Hindlimb muscle (tissue), 1 donor: ENCODE results near the gene FAAH. TPM values are rescaled to one million over a fixed set of nuclear protein-coding genes. Genes with fewer than 3 reads are reported as not detected.
A peak's percentile ranks its signal among the peaks of the same experiment; 100 is the strongest.
"Not testable (repeated sequence)": the region's sequence is repeated elsewhere in the genome, so short reads cannot be mapped to it uniquely, and the experiment has no call there.

ENCODE experiments used
- DNase-seq: peaks from one replicate; pipeline ENCODE4 v3.0.0-alpha.2; 2013
- polyA plus RNA-seq: library from polyadenylated mRNA; unstranded; fragments of 120-200 nt; gene quantifications from one replicate; pipeline ENCODE4 v1.2.1, GENCODE V29; 2013; ENCODE audit not compliant: insufficient read length

The FAAH gene
- 26.5 TPM for polyA plus RNA-seq

DNA sequence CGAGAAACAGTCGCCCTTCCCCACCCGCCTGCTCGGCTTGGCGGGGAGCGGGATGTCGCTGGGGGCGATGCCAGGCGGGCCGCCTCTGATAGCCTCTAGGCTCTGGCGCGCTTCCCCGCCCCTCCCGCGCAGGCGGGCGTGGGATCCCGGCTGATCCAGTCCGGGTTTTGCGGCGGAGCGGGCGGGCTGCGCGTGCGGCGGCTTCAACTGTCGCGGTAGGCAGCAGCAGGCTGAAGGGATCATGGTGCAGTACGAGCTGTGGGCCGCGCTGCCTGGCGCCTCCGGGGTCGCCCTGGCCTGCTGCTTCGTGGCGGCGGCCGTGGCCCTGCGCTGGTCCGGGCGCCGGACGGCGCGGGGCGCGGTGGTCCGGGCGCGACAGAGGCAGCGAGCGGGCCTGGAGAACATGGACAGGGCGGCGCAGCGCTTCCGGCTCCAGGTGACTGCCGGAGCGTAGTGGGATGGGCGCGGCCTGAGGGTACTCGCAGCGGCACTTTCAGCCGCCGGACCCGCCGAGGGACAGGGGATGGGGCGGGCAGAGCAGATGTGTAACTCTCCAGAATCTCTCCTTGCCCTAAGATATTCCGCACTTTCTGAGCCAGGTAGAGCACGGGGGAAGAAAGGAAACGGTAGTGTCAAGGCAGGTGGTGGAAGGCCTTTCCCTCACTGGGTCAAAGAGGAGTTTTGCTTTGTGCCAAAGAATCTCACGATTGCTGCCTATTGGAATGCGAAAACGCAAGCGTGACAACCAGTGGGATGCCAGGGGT is at the start of gene FAAH:
Gene FAAH (plus strand): TSS at position 210 of the 764 bp plus-strand sequence. CDS start 32 bp downstream, at position 242.
- peak; percentile 67 for DNase-seq

DNA sequence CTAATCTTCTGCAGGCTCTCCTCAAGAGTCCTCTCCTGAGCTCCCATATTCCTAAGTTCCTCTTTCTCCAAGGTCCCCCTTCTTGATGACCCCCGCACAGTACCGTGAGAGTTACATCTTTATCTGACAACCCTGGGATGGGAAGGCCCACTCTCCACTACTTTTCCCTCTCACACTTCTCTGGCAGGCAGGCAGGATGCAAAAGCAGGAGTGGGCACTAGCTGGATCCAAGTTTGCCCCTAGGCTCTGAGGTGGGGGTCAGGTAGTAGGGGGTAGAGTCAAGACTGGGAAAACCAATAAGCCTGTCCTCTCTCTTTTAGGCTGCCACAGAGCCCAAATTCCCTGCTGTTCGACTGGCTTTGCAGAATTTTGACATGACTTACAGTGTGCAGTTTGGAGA is 49.6 kb upstream of the FAAH start:
- DNase-seq = no peak

DNA sequence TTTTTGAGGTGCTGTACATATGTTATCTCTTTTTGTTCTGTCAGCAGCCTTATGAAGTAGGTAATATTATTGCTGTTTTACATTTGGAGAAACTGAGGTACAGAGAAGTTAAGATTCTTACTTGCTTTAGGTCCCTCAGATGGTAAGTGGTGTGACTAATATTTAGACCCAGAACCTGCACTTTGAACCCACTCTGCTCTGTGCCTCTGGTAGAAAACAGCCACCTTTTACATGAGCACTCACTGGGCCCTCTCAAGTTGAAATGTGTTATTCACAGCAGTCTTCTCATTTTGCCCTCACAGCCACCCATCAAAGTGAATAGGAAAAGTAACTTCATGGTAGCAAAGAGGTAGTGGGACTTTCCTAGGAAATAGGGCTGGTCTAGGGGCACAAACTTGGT is 48.8 kb upstream of the FAAH start:
- DNase-seq = no peak

DNA sequence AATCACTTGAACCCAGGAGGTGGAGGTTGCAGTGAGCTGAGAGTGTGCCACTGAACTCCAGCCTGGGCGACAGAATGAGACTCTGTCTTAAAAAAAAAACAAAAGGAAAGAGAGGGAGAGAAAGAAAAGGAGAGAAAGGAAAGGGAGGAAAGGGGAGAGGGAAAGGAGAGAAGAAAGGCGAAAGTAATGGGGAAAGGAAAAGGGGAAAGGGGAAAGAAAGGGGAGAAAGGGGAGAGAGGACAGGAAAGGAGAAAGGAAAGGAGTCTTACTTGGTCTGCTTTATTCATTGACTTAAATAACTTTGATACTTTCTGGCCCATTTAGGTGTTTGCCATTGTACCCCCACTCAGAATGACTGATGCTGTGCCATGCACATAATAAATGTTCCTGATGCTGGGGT is 41.8 kb upstream of the FAAH start:
- DNase-seq = no peak

DNA sequence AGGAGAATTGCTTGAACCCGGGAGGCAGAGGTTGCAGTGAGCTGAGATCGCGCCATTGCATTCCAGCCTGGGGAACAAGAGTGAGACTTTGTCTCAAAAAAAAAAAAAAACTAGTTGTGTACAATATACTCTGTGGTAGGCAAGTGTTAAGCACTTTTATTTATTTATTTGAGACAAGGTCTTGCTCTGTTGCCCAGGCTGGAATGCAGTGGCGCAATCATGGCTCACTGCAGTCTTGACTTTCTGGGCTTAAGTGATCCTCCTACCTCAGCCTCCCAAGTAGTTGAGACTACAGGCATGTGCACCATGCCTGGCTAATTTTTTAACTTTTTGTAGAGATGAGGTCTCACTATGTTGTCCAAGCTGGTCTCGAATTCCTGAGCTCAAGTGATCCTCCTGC is 38.2 kb upstream of the FAAH start:
- not testable (repeated sequence) for DNase-seq

DNA sequence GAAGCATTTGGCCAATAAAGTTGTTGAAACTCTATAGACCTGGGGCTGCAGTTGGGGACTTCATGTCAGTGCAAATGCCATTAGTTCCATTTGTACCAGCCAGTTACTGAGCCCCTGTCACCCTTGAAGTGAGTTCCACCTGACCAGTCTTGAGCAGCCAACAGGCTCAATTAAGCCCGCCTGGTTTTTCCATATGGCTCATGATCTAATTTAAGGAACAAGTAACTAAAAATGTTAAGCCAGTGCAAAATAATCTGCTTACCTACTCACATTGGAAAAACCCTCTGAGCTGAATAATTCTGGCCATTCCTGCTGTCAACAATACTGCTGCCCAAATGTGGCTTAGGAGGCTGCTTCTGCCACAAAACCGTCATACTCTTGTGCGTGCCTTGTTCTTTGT is 32.0 kb upstream of the FAAH start:
- DNase-seq = no peak

DNA sequence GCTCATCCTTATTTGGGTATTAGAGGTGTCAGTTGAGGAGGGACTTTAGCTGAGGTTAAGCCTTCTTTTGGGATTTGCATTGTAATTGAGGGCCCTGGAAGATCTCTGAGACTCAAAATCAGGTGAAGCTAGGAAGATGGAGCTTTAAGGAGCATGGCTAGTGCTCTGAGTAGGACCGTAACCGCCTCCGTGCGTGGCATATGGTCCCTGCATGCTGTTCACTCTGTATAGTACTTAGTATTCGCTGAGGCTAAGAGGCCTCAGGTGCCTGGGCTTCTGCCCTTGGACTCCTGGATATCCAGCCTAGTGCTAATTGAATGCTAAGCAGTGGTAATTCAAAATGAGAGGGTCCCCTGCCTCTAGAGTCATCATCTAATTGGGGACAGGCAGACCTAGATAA is 31.0 kb upstream of the FAAH start:
- DNase-seq = no peak

DNA sequence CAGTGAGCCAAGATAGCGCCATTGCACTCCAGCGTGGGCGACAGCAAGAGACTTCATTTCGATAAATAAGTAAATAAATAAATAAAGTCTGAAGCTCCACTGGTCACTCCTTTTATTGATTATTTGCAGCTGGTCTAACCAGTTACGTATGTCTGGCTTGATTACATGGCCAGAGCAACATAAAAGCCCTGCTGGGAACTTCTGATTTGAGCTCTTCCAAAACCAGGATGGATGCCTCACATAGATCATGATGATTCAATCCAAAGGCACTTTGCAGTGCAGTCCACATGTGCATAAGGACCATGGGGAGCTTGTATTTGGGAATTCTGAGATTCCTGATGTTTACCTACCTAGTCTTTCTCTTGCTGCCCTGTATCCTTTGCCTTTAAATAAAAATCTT is 29.5 kb upstream of the FAAH start:
- DNase-seq = no peak

DNA sequence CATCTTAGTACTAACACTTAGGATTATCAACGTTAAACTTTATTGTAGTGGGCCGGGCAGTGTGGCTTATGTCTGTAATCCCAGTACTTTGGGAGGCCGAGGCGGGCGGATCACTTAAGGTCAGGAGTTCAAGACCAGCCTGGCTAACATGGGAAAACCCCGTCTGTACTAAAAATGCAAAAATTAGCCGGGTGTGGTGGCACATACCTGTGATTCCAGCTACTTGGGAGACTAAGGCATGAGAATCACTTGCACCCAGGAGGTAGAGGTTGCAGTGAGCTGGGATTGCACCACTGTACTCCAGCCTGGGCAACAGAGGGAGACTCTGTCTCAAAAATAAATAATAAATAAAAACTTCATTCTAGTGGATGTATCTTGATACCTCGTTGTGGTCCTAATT is 28.3 kb upstream of the FAAH start:
- DNase-seq = not testable (repeated sequence)

DNA sequence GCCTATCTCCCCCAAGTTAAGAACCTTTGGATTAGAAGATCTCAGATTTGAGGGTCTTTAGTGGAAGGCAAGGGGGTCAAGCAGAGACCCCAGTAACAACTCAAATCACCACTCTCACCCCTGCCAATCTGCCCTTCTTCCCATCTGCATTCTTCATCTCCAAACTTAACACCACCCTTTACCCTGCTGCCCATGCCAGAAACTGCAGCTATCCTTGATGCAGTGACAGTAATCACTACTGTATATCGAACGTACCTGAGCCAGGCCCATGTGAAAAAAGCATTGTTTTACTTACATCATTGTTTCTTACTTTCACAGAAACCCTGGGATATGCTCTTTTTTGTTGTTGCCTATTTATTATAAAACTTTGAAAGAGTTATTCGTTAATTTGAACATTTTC is 27.0 kb upstream of the FAAH start:
- DNase-seq = no peak

DNA sequence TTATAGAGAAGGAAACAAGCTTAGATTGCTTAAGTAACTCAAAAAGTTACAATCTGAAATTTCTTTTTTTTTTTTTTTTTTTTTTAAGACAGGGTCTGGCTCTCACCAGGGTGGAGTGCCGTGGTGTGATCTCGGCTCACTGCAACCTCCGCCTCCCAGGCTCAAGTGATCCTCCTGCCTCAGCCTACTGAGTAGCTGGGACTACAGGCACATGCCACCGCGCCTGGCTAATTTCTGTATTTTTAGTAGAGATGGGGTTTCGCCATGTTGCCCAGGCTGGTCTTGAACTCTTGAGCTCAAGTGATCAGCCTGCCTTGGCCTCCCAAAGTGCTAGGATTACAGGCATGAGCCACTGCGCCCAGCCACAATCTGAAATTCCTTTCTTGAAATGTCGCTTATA is 26.4 kb upstream of the FAAH start:
- not testable (repeated sequence) for DNase-seq

DNA sequence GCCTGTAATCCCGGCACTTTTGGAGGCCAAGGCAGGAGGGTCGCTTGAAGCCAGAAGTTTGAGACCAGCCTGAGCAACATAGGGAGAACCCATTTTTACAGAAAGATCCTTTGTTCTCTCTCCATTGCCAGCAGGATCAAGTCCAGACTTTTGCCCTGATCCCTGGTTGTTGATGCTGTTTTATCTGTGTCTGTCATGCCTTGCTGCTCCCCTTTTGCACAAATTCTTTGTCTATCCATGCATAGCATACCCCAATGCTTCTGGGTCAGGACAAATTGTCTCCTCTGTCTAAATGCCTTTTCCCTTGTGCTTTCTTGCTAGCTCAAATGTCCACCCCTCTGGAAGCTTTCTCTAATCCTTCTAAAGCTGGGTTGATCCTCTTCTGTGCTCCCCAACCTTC is 25.3 kb upstream of the FAAH start:
- DNase-seq = no peak

DNA sequence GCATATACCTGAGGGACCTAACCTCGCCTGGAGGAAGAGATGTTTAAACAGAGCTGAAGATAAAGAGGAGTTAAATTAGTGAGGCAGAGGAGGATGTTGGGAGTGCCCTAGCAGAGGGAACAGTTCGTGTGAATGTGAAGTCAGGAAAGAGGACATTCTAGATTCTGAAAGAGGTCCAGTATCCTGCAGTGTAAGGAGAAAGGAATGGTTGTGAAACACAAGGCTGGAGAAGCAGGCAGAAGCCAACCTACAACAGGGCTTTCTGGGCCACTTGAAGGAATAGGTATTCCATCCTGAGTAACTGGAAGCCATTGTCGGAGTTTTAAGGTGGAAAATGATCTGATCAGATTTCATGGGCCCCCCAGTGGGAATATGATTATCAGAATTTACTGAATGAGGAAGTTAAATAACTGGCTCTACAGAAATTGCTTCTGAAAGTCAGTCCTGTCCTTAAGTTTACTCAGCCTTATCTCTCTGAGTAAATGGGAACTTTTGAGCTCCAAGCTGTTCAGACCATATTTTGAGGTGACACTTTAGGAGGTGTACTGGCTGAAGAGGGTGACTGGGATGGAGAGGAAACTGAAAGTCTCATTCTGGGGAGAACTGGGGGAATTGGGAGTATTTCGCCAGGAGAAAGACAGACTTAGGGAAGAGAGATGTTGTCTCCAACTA is 24.4 kb upstream of the FAAH start:
- DNase-seq = no peak

DNA sequence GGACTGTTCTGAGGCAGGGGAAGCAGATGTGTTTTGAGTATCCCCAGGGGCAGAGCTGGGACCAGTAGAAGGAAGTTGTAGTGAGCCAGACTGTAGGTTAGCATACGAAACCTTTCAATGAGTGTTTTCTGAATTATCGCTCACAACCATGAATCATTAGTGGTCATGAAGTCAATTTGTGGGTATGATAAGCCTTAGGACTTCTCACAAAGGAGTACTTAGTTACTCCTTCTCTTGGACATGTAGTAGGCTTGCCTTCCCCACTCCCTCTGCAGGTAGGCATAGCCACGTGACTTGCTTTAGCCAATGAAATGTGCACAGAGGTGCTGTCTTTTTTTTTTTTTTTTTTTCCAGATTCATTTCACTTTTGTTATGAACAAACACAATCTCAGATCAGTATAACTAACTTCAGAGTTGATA is 23.9 kb upstream of the FAAH start:
- DNase-seq = no peak

DNA sequence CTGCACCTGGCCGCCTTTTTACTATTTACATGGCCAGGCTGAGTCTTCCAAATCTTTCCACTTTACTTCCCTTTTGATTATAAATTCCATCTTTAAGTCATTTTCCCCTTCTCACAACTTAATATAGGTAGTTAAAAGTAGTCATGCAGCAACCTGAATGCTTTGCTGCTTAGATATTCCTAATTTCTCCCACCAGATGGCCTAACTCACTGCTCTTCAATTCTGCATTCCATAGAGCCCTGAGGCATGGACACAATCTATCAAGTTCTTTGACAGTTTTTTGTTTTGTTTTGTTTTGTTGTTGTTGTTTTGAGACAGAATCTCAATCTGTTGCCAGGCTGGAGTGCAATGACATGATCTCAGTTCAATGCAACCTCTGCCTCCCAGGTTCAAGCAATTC is 21.7 kb upstream of the FAAH start:
- no peak for DNase-seq

DNA sequence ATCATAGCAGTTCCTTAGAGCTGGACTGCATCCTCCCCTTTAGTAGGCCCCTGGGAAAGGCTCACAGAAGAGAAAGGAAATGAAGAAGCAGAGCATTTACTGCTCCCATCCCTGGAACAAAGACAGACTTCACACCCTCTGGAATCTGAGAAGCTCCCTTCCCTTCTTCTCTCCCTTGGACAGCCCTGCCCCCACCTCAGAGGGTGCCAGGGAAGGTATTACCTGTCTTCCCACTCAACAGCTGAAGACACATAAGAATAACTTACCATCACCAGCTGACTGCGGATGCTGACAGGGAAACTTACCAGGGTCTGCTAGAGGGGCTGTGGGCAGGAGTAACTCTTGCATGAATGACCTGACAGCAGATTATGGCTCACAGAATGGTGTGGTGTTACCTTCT is 14.1 kb upstream of the FAAH start:
- no peak for DNase-seq

DNA sequence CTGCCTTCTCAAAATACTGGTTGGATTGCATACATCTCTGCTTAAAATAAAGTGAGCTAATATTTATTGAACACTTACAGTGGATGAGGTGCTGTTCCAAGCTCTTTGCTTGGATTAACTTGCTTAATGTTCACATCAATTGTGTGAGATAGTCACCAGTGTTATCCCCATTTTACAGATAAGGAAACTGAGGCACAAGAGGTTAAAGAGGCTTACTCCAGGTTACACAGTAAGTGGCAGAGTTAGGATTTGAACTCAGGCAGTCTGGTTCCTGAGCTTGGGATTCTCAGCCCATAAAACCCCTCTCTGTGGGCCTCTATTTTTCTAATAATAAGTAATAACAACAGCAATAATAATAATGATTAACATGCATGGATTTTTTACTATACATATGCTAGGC is 13.6 kb upstream of the FAAH start:
- no peak for DNase-seq

DNA sequence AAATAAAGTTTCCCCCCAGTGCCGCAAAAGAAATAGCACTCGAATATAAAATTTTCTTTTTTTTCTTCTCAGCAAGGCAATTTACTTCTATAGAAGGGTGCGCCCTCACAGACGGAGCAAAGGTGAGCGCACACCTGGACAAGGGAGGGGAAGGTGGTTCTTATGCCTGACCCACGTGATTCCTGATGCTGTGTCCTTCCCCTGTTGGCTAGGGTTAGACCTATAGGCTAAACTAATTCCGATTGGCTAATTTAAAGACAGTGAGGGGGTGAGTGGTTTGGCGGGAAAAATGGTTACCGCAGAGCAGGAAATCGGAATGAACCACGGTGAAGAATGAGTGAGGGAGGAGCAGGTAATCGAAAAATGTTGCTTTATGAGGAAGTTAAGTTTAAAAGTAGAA is 607 bp upstream of the FAAH start:
- DNase-seq = no peak

DNA sequence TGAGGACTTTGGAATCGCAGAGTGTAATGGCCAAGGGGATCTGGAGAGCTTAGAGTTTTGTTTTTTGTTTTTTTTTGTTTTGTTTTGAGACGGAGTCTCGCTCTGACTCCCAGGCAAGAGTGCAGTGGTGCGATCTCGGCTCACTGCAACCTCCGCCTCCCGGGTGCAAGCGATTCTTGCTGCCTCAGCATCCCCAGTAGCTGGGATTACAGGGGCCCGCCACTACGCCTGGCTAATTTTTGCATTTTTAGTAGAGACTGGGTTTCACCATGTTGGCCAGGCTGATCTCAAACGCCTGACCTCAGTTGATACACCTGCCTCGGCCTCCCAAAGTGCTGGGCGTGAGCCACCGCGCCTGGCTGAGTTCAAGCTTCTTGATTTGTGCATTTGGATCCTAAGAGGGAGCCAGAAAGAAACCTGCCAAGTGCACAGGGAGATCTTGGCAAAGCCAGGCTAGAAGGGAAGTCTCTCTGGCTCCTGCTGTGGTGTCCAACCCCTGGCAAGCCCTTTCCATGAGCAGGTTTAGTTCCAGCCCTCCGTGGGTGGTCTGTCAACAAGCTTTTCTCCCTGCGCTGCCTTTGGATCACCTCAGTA is 852 bp downstream of the FAAH start:
- no peak for DNase-seq

DNA sequence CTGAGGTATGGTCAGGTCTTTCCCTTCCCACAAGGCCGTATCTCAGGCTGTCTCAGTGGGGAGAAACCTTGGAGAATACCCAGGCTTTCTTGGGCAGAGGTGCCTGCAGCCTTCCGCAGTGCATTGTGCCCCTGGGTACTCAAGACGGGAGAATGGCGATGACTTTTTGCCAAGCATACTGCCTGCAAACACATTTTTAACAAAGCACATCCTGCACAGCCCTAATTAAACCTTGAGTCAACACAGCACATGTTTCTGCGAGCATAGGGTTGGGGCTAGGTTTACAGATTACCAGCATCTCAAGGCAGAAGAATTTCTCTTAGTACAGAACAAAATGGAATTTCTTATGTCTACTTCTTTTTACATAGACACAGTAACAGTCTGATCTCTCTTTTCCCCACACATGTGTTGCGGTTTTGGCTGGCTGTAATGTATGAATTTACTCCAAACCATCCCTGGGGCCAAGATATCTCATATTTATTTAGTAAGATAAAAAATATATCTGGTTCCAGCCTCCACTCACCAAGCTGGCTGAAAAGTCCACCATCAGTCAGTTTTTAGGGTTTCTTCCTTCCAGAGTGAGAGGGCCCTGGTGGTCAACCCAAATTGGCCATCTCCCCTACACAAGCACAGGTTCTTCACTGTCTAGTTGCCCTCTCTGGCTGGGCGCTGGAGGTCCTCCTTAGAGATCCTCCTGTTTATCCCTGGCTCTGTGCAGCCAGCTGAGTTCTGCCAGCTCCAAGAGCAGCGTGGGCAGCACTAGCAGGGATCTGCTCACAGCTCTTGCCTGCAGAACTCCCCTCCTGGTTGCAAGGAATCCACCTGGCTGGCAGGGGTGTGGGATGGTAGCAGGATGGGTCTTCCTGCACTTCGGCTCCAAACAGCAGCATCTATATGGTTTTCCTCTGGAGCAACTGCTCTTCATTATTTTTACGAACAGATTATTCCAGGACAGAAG is 2.6 kb downstream of the FAAH start:
- no peak for DNase-seq

DNA sequence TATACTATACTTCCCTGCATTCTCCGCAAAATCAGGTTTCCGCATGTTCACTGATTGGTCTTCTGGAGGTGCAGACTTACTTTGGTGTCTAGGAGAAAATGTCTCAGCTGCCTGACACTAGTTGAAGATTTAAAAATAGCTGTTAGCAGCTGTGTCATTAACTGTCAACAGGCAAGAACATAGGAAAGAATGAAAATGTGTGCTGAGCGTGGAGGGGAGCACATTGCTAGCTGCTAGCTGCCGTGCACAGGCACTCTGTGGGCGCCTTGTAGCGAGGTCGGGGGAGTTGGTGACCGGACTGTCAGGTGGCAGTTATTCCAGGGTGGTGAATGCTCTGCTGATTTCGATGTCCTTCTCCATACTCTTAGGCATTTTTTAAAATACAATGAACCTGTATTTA is 5.2 kb downstream of the FAAH start:
- no peak for DNase-seq

DNA sequence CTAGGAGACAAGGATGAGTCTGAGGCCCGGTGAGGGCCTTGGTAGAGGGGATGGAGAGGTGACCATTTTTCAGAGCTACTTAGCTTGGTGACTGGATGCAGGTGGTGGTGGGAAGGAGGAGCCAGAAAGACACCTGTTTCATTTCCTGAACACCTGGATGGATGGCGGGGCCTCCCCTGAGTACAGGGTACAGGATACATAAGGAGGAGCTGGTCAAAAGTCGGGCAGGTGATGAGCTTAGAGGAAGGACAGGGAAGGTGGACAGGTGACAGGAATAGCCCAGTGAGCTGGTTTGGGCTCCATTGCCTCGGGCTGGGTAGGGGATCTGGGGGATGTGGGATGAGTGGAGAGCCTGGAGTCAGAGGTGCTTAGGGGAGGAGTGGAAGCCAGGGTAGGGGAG is 6.3 kb downstream of the FAAH start:
- DNase-seq = no peak
